AG04449 (cell line): ENCODE results near the gene MPPE1.

Source experiments
- CTCF ChIA-PET: fragments of 350-600 bp; formaldehyde crosslinking; extraction: SDS; loops from one replicate; lab custom pipeline; 2021; ENCODE audit warnings: antibody characterized with exemption; lab: Yijun Ruan, JAX
- POLR2A ChIA-PET: fragments of 400-600, 350-600 bp; formaldehyde crosslinking; extraction: SDS; loops from one replicate; lab custom pipeline; 2020; ENCODE audit warnings: antibody characterized with exemption, inconsistent platforms; lab: Yijun Ruan, JAX
- DNase-seq: peaks from one replicate; pipeline ENCODE4 v3.0.0-alpha.2; 2010; ENCODE audit warnings: low read depth, low spot score
- H3K4me3 ChIP-seq: 2 replicates; pipeline ENCODE4 v1.5.1; 2011; ENCODE audit warnings: low read depth, mild to moderate bottlenecking, control low read depth, low read length
- CTCF ChIP-seq: IDR thresholded peaks from one replicate; pipeline ENCODE4 v1.5.1; 2011; ENCODE audit warnings: mild to moderate bottlenecking, moderate library complexity, low read length, control low read depth, inconsistent platforms; ENCODE audit not compliant: insufficient read depth; ENCODE audit errors: missing control alignments

The MPPE1 gene

GRCh38 chr18:11906926-11907874 lies 917 bp downstream of the MPPE1 start:
- no peak for DNase-seq
- ChIA-PET CTCF (interaction anchor here (1.4 to 3.2 kb wide), 5 partner anchors 31 to 132 kb away, joined by 4 to 10 read pairs (median 4); no protein-coding TSS in a partner anchor), POLR2A (no interaction called here)
- H3K4me3 ChIP-seq, result peak overlapping the region; percentile 84
- TF ChIP-seq CTCF, result no peak

- TF ChIP-seq CTCF, result no peak
Observed at GRCh38 chr18:11906176-11906575, 1.9 kb downstream of the MPPE1 start.

GRCh38 chr18:11905613-11906012 lies 2.5 kb downstream of the MPPE1 start:
- no peak for DNase-seq
- no peak for TF ChIP-seq CTCF
- no peak overlapping the region for H3K4me3 ChIP-seq
- POLR2A ChIA-PET, result no interaction called here
- CTCF ChIA-PET, result interaction anchor here (1.4 to 2.1 kb wide), 2 partner anchors 32 to 90 kb away, joined by 5 to 10 read pairs; no protein-coding TSS in a partner anchor

More at GRCh38 chr18:11906176-11906575, 1.9 kb downstream of the MPPE1 start:
- ChIA-PET CTCF (interaction anchor here (1.4 to 2.1 kb wide), 2 partner anchors 31 to 89 kb away, joined by 5 to 10 read pairs; no protein-coding TSS in a partner anchor), POLR2A (no interaction called here)
- H3K4me3 ChIP-seq, result no peak overlapping the region
- no peak for DNase-seq

- CTCF ChIA-PET, result interaction anchor here (2.7 kb wide), 1 partner anchor 92 kb away, joined by 5 read pairs; no protein-coding TSS in a partner anchor
- POLR2A ChIA-PET, result no interaction called here
- no peak for DNase-seq
- no peak overlapping the region for H3K4me3 ChIP-seq
- no peak for TF ChIP-seq CTCF
Observed at GRCh38 chr18:11902522-11903292, 5.4 kb downstream of the MPPE1 start.

GRCh38 chr18:11901826-11902438 lies 6.2 kb downstream of the MPPE1 start:
- ChIA-PET POLR2A (no interaction called here), CTCF (interaction anchor here (2.7 kb wide), 1 partner anchor 93 kb away, joined by 5 read pairs; no protein-coding TSS in a partner anchor)
- DNase-seq, result no peak
- H3K4me3 ChIP-seq, result no peak overlapping the region
- TF ChIP-seq CTCF, result no peak
